Neural progenitor cell (in vitro differentiated cells): ENCODE measurements around the gene PRSS8. TPM values are rescaled to one million over a fixed set of nuclear protein-coding genes. Genes with fewer than 3 reads are reported as not detected.
A peak's percentile ranks its signal among the peaks of the same experiment; 100 is the strongest.

ENCODE experiments used
- DNase-seq: peaks from one replicate; pipeline ENCODE4 v3.0.0-alpha.2; 2016; ENCODE audit warnings: low spot score
- H2AFZ ChIP-seq: fragments of 200-600 bp; sonication (generic); replicated peaks from 2 replicates; pipeline ENCODE4 v1.6.1; 2016; ENCODE audit warnings: antibody characterized with exemption
- H3F3A ChIP-seq: fragments of 200-600 bp; sonication (generic); 2 replicates; pipeline ENCODE4 v1.6.1; 2016; ENCODE audit warnings: antibody characterized with exemption, low read depth
- H3K27ac ChIP-seq: fragments of 200-600 bp; sonication (generic); 2 replicates; pipeline ENCODE4 v1.5.1; 2016; ENCODE audit warnings: mild to moderate bottlenecking
- H3K27me3 ChIP-seq: fragments of 200-600 bp; sonication (generic); 2 replicates; pipeline ENCODE4 v1.6.1; 2016; ENCODE audit warnings: mild to moderate bottlenecking, moderate library complexity
- H3K36me3 ChIP-seq: fragments of 200-600 bp; sonication (generic); 2 replicates; pipeline ENCODE4 v1.5.1; 2016
- H3K4me1 ChIP-seq: fragments of 200-600 bp; sonication (generic); 2 replicates; pipeline ENCODE4 v1.6.1; 2016; ENCODE audit warnings: mixed run types
- H3K4me2 ChIP-seq: fragments of 200-600 bp; sonication (generic); 2 replicates; pipeline ENCODE4 v1.6.1; 2016
- H3K4me3 ChIP-seq: fragments of 200-600 bp; sonication (generic); 2 replicates; pipeline ENCODE4 v1.5.1; 2016
- H3K79me2 ChIP-seq: fragments of 200-600 bp; sonication (generic); 2 replicates; pipeline ENCODE4 v1.6.1; 2016; ENCODE audit warnings: low read depth
- H3K9ac ChIP-seq: fragments of 200-600 bp; sonication (generic); 2 replicates; pipeline ENCODE4 v1.6.1; 2016
- H3K9me3 ChIP-seq: fragments of 200-600 bp; sonication (generic); 2 replicates; pipeline ENCODE4 v1.5.1; 2016; ENCODE audit warnings: low read depth
- H4K20me1 ChIP-seq: fragments of 200-600 bp; sonication (generic); 2 replicates; pipeline ENCODE4 v1.6.1; 2016; ENCODE audit warnings: low read depth
- H3K27ac Mint-ChIP-seq: 3 replicates; pipeline ENCODE4 v1.8.0; 2021; ENCODE audit warnings: mixed read lengths
- H3K27me3 Mint-ChIP-seq: 2 replicates; pipeline ENCODE4 v1.8.0; 2022; ENCODE audit warnings: low read depth, mild to moderate bottlenecking, inconsistent platforms, moderate library complexity, mixed read lengths; ENCODE audit not compliant: insufficient read depth
- H3K36me3 Mint-ChIP-seq: 3 replicates; pipeline ENCODE4 v1.8.0; 2021; ENCODE audit warnings: mixed read lengths
- H3K4me1 Mint-ChIP-seq: 3 replicates; pipeline ENCODE4 v1.8.0; 2021; ENCODE audit warnings: mixed read lengths
- H3K4me3 Mint-ChIP-seq: 3 replicates; pipeline ENCODE4 v1.8.0; 2021; ENCODE audit warnings: mild to moderate bottlenecking, moderate library complexity, mixed read lengths
- H3K9me3 Mint-ChIP-seq: 3 replicates; pipeline ENCODE4 v1.8.0; 2020; ENCODE audit warnings: mixed read lengths
- CTCF ChIP-seq: fragments of 200-600 bp; sonication (generic); IDR thresholded peaks from 2 replicates; pipeline ENCODE4 v1.5.1; 2017; ENCODE audit warnings: antibody characterized with exemption, mild to moderate bottlenecking
- EZH2 ChIP-seq: fragments of 200-600 bp; sonication (generic); IDR thresholded peaks from 2 replicates; pipeline ENCODE4 v1.6.1; 2017; ENCODE audit warnings: antibody characterized with exemption, mild to moderate bottlenecking, moderate library complexity
- EZH2phosphoT487 ChIP-seq: fragments of 200-600 bp; sonication (generic); IDR thresholded peaks from 2 replicates; pipeline ENCODE4 v1.6.1; 2017; ENCODE audit warnings: antibody characterized with exemption
- total RNA-seq: library from RNA; depleted of rRNA; stranded (reverse); fragments of >200 nt; gene quantifications from 2 replicates; pipeline ENCODE4 v1.2.3, GENCODE V29; 2015; ENCODE audit warnings: low replicate concordance

The PRSS8 gene
- total RNA-seq, 1 donor from 2014 or later, result 2.7 TPM

- H3K9ac ChIP-seq, result no peak overlapping the region
- DNase-seq, result peak; percentile 80
- Mint-ChIP-seq H3K36me3 (peaks cover 7% of the 10 kb centered on the region), H3K4me3 (peak overlapping the region; percentile 30), H3K27me3 (peaks cover 9% of the 10 kb centered on the region), H3K27ac (no peak overlapping the region), H3K4me1 (peaks cover 28% of the 10 kb centered on the region), H3K9me3 (no peaks in the 10 kb centered on the region)
- peak overlapping the region; percentile 60 for H3K4me3 ChIP-seq
- no peaks in the 10 kb centered on the region for H3K27me3 ChIP-seq
- no peak overlapping the region for H3K27ac ChIP-seq
- H4K20me1 ChIP-seq, result peaks cover 6% of the 10 kb centered on the region
- H3K4me1 ChIP-seq, result peaks cover 16% of the 10 kb centered on the region
- H3K36me3 ChIP-seq, result no peaks in the 10 kb centered on the region
- peaks cover 20% of the 10 kb centered on the region for H3F3A ChIP-seq
- H3K79me2 ChIP-seq, result no peaks in the 10 kb centered on the region
- H2AFZ ChIP-seq, result peak overlapping the region; percentile 61
- peak overlapping the region; percentile 86 for H3K4me2 ChIP-seq
- H3K9me3 ChIP-seq, result no peaks in the 10 kb centered on the region
- TF ChIP-seq EZH2, result no peak
- TF ChIP-seq CTCF, result peak; percentile 5
These were observed 647 bp downstream of the PRSS8 start for GRCh38 chr16:31134625-31135534.

- Mint-ChIP-seq H3K27ac (peak overlapping the region; percentile 61), H3K36me3 (peaks cover 7% of the 10 kb centered on the region), H3K9me3 (no peaks in the 10 kb centered on the region), H3K4me1 (peaks cover 28% of the 10 kb centered on the region), H3K27me3 (peaks cover 9% of the 10 kb centered on the region), H3K4me3 (peak overlapping the region; percentile 14)
- no peak for TF ChIP-seq CTCF
- no peak for TF ChIP-seq EZH2
- TF ChIP-seq EZH2phosphoT487, result no peak
- Histone ChIP-seq H3K4me2 (peak overlapping the region; percentile 86), H3K9ac (no peak overlapping the region), H3F3A (peaks cover 20% of the 10 kb centered on the region), H3K9me3 (no peaks in the 10 kb centered on the region), H4K20me1 (peaks cover 6% of the 10 kb centered on the region), H3K4me3 (peak overlapping the region; percentile 60), H3K27me3 (no peaks in the 10 kb centered on the region), H3K36me3 (no peaks in the 10 kb centered on the region), H3K79me2 (no peaks in the 10 kb centered on the region), H2AFZ (no peak overlapping the region), H3K27ac (no peak overlapping the region), H3K4me1 (peaks cover 16% of the 10 kb centered on the region)
- DNase-seq, result no peak
These were observed 1.4 kb downstream of the PRSS8 start for GRCh38 chr16:31134091-31134571.

GRCh38 chr16:31133046-31133501 lies 2.5 kb downstream of the PRSS8 start:
- H3K4me3 Mint-ChIP-seq, result peak overlapping the region; percentile 66
- peaks cover 25% of the 10 kb centered on the region for H3K4me1 Mint-ChIP-seq
- no peak overlapping the region for H3K27ac Mint-ChIP-seq
- Histone ChIP-seq H3K9ac (no peak overlapping the region), H3K27me3 (no peaks in the 10 kb centered on the region), H3K27ac (no peak overlapping the region), H3K4me2 (no peak overlapping the region), H3K9me3 (no peaks in the 10 kb centered on the region), H3F3A (peaks cover 20% of the 10 kb centered on the region), H3K4me1 (peaks cover 16% of the 10 kb centered on the region), H3K4me3 (no peak overlapping the region), H4K20me1 (peaks cover 6% of the 10 kb centered on the region), H2AFZ (no peak overlapping the region), H3K79me2 (no peaks in the 10 kb centered on the region), H3K36me3 (no peaks in the 10 kb centered on the region)
- peaks cover 9% of the 10 kb centered on the region for H3K27me3 Mint-ChIP-seq
- no peaks in the 10 kb centered on the region for H3K9me3 Mint-ChIP-seq
- TF ChIP-seq EZH2phosphoT487 (no peak), EZH2 (no peak), CTCF (no peak)
- peaks cover 7% of the 10 kb centered on the region for H3K36me3 Mint-ChIP-seq
- no peak for DNase-seq
